HCT116 (cell line): ENCODE measurements around the gene KIAA0319L.

Source experiments
- CEBPB ChIP-seq: IDR thresholded peaks from 2 replicates; pipeline ENCODE4 v1.6.1; 2012; ENCODE audit warnings: low read depth
- POLR2A ChIP-seq: IDR thresholded peaks from 2 replicates; pipeline ENCODE4 v1.7.0; 2011; ENCODE audit warnings: borderline replicate concordance; ENCODE audit not compliant: insufficient read depth, insufficient read length; ENCODE audit errors: extremely low read depth
- REST ChIP-seq: IDR thresholded peaks from 2 replicates; pipeline ENCODE4 v1.6.1; 2012; ENCODE audit warnings: low read depth

- TF ChIP-seq POLR2A (no peak), REST (no peak), CEBPB (no peak)
Measured at GRCh38 chr1:35502242-35502641, 55.0 kb downstream of the KIAA0319L start.
